Measurements from ENCODE around the gene UGP2.

- TF ChIP-seq ZNF274 (IDR thresholded peaks at IDR 0.05; ENCODE audit: low read depth, low read length) (no peak), YY1 (IDR thresholded peaks at IDR 0.05; ENCODE audit: insufficient read depth, insufficient read length) (no peak)
These were observed 14.6 kb downstream of the UGP2 start for GRCh38 chr2:63856303-63856603.

Data from NT2/D1 (cell line).